ENCODE data around the gene BLOC1S4.
"Not testable (repeated sequence)": the region's sequence is repeated elsewhere in the genome, so short reads cannot be mapped to it uniquely, and the experiment has no call there.

BLOC1S4 gene

GRCh38 chr4:6718932-6719610, 3.1 kb downstream of the BLOC1S4 start:
- no peak for DNase-seq (ENCODE audit: low read depth in 2 of 2)

DNA sequence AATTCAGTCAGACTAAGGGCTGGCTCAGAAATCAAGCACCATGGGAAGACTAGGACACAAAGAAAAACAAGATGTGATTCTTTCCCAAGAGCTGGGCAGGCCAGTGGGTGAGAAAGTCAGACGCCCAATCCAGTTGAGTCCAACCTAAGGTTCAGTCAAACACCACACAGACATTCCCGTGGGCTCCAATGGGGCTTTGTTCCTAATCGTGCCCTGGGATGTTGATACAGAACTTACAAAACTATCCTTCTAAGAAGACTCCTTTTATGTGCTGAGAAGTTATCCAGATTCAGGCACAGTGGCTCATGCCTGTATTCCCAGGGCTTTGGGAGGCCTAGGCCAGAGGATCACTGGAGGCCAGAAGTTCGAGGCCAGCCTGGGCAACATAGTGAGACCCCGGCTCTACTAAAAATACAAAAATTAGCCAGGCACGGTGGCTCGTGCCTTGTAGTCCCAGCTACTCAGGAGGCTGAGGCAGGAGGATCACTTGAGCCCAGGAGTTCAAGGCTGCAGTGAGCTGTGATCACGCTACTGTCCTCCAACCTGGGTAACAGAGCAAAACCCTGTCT, 3.7 kb downstream of the BLOC1S4 start:
- DNase-seq (ENCODE audit: low read depth in 2 of 2): no peak

DNA sequence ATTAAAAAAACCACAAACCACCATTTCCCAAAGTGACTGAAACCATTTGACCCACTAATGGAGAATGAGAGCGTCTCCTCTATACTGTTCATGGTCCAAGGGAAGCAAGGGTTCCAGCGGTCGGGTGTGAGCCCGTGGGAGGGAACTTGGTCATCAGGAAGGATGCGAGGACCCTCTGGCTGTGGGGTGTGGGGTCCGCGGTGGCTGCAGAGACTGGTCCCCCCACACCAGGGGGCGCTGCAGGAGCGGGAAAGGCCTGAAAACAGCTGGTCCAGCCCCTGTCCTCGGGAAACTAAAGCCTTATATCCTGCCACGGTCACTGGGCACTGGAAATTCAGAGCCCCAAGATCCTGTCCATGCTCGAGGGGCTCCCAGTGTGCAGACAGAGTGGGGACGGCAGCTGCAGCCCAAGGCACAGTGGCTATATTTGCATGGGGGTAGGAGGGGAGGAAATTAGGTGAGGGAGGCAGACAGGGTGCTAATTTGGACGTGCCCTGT, 4.3 kb downstream of the BLOC1S4 start:
- DNase-seq (ENCODE audit: low read depth in 2 of 2): peak; percentile 55 to 59

GRCh38 chr4:6721121-6721520, 5.1 kb downstream of the BLOC1S4 start:
- DNase-seq (ENCODE audit: low read depth in 2 of 2): no peak

- no peak for DNase-seq (ENCODE audit: low read depth in 2 of 2)
These were observed 6.9 kb downstream of the BLOC1S4 start for GRCh38 chr4:6722891-6723290.

DNA sequence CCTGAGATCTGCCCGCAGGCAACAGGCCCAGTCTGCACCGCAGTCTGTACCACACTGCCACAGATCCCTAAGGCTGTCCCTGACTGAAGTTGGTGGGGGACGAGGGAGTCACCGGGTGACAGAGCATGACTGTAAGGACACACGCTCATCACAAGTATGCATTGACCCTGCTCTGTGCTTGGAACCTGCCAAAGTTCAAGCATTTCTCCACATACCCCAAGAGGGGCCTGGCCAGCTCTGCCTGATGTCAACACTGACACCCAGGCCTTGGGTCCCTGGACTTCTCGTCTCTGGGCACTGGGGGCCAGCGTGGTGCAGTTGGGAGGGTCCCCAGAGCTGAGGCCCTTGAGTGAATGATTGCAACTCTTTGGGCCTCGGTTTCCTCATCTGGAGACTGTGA, 7.9 kb downstream of the BLOC1S4 start:
- DNase-seq (ENCODE audit: low read depth in 2 of 2): no peak

DNA sequence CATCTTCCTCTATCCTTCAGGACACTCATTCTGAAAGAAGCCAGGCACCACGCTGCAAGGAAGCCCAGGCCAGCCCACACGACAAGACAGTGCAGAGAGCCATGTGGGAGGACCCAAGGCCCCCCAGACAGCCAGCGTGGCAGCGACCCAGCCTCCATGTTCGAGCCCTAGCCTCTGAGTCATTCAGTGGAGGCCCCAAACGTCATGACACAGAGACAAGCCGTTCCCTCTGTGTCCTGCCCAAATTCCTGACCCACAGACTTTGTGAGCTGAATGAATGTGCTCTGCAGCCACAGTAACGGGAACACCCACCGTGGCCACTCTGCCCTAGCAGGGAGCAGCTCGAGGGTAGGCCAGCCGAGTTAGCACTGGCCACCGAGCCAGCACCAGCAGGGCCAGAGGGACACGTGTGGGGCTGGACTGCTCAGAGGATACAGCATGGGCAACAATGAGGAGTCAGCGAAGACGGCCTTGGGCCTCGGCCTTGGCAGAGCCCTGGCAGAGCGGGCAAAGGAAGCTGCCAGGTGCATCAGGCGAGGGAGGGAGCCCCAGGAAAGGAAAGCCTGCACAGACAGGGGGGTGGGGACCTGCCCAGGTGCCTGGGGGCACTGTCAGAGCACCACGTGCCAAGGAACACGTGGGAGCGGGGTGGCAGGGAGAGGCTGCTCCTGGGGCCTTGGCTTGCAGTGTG, 8.6 kb downstream of the BLOC1S4 start:
- no peak for DNase-seq (ENCODE audit: low read depth in 2 of 2)

- not testable (repeated sequence) for DNase-seq (ENCODE audit: low read depth in 2 of 2)
These were observed 9.5 kb downstream of the BLOC1S4 start for GRCh38 chr4:6725427-6725961.

DNA sequence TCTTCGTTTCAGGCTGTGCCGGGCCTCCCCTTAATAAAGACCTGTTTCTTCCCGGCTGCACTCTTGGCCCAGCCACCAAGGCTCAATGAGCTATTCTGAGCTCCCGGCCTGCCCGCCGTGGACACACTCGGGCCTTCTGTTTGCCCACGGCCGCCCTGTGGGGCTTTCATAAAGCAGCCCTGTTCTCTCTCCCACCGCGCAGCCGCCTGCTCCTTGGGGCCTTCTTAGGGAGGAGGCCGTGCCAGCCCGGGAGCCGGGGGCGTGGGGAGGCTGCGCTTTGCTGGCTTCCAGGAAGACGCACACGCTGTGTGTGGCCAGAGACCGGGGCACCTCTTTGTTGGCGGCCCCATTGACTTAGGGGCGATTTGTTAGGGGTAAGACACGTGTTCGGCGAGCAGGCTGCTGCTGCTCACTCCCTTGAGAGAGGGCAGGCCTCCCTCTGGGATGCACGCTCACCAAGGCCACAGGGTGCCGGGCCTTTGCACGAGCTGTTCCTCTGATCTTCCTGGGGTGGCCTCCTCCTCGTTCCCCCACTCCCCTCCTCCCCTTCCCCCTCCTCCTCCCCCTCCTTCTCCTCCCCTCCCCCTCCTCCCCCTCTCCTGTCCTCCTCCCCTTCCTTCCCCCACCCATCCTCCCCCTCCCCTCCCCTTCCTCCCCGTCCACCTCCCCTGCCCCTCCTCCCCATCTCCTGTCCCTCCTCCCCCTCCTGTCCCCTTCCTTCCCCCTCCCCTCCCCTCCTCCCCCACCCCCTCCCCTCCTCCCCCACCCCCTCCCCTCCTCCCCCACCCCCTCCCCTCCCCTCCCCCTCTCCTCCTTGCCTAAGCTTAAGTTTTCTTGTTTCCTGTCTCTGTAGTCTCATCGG, 11.3 kb downstream of the BLOC1S4 start:
- no peak for DNase-seq (ENCODE audit: low read depth in 2 of 2)

GRCh38 chr4:6727943-6728250, 11.9 kb downstream of the BLOC1S4 start:
- DNase-seq (ENCODE audit: low read depth in 2 of 2): no peak

DNA sequence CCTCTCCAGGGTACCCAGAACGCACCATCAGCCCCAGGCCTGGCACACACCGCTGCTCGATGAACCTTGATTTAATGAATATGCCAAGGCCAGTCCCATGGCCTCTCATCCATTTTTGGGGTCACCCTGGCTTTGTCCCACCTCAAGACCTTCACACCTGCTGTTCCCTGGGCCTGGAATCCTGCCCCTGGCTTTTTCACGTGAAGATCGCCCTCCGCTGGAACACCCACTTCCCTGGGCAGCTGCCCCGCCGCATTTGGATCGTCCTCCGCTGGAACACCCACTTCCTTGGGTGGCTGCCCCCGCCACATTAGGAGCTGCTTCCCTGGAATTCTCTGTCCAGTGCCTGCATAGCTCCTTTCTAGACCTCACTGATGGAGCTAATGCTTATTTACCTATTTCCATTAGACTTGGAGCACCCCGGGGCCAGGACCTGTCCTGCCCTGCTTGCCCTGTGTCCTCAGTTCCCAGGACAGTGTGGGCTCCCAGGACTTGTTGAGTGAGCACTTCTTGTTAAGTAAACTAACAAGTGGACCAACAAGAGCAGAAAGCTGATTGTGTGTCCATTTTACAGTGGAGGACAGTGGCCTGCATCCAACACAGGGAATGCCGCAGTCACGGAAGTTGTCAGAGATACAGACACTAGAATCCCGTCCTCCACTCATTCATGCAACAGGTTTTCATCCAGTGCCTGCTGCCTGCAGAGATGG, 12.5 kb downstream of the BLOC1S4 start:
- DNase-seq (ENCODE audit: low read depth in 2 of 2): no peak

DNA sequence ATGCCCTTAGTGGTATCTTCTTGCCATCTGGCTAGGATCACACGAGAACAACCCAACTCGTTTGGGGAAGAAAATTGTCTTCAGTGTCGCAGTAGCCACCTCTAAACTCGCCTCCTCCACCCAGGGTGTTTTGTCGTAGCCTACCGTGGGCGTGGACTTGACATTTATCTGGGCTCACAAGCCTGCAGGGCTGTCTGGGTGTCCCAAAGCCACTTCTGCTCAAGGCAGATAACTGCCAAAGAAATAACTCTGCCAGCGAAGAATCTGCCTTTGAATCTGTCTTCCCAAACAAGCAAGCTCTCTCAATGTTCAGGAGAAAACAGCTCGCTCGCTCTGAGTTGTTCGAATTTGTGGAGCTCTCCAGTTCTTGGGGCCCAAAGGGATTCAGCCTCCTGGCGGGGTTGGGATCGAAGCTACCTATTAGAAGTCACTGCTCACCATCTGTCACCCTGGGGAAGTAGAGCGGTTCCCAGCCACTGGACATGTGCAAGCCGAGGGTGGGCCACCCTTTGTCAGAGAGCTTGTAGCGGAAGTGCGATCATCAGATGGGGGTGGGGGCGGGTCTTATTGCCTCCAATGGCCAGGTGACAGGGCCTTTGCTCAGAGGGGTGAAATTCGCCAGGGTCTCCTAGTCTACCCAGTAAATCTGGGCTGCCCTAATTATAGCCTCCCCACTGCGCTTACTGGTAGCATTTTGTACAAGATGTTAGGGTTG, 14.8 kb downstream of the BLOC1S4 start:
- no peak for DNase-seq (ENCODE audit: low read depth in 2 of 2)

DNA sequence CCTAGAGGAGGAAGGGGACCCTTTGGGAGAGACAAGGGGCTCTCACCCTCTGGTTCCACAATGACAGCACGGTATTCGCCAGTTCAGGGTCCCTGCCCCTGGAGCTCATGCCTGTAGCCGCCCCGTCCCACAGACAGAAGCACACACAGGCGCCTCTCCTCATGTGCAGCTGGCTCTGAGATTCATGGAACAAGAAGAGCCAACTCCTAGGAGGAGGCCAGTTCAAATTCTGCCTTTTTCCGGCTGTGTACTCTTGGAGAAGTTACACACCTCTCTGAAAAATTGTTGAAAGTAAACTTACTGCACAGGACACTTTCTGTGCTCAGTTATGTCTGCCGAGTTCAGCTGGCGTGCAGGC, 15.3 kb downstream of the BLOC1S4 start:
- DNase-seq (ENCODE audit: low read depth in 2 of 2): no peak

- DNase-seq (ENCODE audit: low read depth in 2 of 2): no peak
These were observed 15.8 kb downstream of the BLOC1S4 start for GRCh38 chr4:6731780-6732179.

DNA sequence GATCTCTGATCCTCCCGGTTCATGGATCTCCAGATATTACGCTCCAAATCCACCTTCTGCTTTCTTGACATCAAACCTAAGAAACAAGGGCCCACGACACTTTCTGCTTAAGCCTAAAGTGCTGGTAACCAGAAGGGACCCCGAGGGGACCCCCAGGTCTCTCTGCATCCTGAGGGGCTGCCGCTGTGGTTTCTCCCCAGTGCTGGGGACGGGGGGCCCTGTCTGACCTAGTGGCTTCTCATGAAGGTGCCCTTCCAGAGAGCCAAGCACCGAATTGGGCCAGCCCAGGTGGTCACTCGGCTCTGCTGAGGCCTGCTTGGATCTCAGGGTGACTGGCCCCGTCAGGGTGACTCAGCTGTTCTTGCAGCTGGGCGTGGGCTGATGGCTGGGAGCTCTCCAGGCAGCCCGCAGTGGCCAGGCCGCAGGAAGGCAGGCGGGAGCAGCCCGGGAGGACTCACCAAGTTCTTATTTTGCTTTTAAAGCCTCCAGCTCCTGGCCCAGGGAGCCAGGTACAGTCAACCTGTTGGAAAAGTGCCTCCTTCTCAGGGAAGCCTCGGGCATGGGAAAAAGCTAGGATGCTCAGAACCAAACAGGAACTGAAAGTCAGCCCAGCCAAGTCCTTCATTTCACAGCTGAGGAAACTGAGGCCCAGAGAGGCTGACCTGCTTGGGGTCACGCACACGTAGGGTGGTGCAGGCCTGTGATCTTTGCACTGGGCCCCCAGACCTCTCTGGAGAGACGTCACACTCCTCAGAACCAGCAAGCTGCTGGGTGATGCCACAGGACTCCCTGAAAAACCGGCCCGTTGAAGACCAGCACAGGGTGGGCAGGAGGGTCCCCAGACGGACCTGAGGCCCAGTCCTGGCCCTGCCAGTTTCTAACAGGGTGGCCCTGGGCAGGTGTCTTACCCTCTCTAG, 16.7 kb downstream of the BLOC1S4 start:
- no peak for DNase-seq (ENCODE audit: low read depth in 2 of 2)

DNA sequence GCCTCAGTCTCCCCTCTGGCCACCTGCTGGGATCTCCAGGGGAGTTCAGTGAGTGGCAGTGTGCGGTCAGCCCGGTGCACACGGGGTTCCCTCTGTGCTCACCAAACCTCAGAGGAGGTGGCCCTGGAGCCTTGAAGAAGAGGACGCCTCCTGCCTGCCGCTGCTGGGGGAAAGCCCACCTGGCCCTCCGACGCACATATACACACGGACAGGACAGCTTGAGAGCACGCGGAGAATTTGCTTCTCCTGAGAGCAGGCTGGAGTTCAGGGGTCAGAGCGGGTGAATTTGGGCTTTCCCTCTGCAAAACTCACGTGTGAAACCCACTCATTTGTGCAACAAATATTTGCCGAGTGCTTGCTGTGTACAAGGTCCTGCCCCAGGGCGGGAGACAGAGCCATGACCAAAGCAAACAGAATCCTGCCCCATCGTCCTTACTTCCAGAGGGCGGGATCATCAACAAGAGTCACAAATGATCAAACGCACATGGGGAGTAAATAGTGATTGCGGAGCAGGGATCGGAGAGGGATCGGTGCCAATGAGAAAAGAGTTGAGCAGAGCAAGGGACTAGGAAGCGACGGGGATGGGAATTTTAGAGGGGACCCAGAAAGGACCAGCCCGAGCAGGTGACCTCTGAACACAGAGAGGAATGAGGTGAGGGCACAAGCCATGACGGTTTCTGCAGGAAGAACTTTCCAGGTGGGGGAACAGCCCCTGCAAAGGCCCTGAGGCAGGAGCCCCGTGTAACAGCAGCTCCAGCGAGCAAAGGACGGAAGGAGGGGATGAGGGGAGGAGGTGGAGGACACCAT, 17.6 kb downstream of the BLOC1S4 start:
- DNase-seq (ENCODE audit: low read depth in 2 of 2): no peak

DNA sequence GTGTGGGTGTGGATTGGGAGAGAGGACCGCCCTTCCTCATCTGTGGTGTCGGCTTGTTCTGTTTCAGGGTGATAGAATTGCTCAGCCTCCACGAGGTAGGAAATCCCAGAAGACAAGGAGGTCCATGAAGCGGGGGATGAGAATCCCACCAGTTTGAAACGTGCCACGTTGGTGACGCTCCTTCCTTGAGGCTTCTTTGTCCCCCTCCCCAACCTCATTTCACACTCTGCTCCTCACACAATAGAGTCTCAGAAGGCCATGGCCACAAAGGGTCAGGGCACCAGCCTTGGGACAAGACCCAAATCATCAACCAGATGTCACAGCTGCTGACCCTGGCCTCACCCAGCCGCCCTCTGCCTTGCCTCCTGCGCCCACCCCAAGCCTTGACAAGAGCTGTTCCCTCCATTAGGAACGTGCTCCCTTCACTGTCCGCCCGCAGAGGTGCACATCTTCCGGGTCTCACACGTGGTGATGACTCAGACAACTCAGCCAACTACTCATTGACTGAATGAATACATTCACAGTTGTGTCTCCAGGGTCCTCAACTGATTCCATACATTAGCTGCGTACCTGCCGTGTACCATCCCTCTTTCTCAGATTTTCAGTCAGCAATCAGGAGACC, 18.3 kb downstream of the BLOC1S4 start:
- DNase-seq (ENCODE audit: low read depth in 2 of 2): no peak

DNA sequence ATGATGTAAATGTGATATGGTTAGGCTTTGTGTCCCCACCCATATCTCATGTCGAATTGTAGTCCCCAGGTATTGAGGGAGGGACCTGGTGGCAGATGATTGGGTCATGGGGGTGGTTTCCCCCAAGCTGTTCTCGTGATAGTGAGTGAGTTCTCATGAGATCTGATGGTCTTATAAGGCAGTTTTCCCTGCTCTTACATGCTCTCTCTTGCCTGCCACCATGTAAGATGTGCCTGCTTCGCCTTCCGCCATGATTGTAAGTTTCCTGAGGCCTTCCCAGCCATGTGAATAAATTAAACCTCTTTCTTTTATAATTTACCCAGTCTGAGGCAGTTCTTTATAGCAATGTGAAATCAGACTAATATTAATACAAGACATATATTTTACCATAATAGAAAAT, 23.9 kb downstream of the BLOC1S4 start:
- no peak for DNase-seq (ENCODE audit: low read depth in 2 of 2)
